SKM-1 (cell line): ENCODE results near the gene GNAS-AS1.

Experiments
- DNase-seq: peaks from one replicate; lab custom pipeline; 2025; ENCODE audit not compliant: unreplicated experiment; lab: John Stamatoyannopoulos, UW

Gene GNAS-AS1

DNA sequence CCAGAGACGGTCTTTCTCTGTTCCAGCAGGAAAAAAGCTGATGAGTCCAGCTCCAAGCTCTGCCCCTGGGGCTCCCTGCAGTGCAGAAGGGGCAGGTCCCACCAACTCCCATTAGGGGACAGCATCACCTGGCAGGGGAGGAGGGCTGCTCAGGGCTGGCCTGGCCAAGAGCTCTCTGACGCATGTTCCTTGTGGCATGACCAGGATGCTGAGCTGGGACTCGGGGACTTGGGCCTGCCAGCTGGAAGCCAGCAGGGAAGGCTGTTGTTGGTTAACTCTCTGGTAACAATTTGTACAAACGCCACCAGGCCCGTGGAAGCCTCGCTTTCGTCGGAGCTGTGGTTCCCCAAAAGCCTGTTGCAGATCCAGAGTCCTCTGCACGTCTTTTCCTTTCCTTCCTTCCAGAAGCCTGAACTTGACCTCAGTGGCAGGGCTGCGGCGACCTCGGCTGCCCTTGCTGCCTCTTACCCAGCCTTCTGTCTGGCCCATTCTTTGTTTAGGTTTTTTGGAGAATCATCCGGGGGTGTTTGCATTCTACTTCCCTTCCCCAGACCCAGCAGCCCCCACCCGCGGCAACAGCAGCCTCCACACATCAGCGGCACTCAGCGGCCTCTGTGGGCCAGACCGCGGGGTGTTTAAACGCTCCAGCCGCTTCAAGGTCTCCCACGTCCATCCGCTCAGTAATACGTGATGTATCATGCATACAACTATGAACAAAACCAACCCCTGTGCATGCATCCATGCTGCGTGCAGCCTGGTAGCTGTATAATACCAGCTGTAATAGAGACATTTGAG lies 63.3 kb downstream of the GNAS-AS1 start:
- DNase-seq, result no peak

DNA sequence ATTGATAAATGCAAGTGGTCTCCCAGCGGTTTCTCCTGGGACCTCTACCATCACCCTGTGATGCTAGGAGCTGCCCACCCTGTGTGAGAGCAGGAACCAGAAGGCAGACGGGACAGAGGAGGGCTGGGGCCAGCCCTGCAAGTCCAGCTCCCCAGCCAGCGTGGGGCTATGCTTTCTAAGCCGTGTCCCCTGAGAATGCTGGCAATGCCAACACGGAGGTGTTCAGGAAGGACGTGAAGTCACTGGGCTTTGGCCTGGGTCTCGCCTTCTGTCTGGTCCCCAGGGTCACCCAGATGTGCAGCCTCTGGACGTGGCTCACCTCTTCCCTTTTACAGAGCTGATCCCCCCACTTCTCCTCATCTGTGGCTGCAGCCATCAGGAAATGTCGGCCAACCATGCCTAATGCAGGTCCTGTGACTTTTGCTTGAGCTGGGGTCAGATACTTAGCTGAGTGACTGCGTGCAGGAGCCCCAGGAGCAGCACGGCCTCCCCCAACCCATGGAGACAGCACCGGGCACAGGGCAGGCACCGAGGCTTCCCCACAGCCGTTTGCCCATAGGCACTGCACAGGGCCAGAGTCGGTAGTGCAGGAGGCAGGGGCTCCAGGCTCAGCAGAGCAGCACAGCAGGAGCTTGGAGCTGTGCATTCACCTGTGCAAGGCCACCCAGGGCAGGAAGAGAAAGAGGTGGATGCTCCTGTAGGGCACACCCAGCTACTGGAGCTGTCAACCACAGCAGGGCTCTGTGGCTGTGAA lies 66.2 kb downstream of the GNAS-AS1 start:
- DNase-seq, result no peak

DNA sequence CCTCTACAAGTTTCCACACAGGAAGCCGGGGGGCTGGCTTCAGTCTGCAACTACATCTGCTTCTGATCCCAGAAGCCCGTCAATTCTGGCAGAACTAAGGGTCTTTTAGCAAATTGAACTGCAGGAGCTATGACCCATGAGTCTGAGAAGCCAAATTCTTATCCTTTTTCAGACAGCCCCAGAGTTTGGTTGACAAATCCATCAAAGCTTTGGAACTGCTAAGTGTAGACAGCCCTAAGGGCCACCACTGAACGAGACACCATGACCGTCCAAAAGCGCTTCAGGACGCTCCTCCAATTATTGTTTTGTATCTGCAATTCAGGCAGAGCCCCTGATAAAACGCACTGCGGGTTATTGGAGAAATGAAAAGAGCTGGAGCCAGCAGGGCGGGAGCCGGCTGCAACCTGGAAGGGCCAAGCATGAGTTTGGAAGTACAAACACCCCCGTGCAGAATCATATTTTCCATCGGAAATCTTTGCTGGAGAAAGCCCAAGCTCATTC lies 67.1 kb downstream of the GNAS-AS1 start:
- no peak for DNase-seq

DNA sequence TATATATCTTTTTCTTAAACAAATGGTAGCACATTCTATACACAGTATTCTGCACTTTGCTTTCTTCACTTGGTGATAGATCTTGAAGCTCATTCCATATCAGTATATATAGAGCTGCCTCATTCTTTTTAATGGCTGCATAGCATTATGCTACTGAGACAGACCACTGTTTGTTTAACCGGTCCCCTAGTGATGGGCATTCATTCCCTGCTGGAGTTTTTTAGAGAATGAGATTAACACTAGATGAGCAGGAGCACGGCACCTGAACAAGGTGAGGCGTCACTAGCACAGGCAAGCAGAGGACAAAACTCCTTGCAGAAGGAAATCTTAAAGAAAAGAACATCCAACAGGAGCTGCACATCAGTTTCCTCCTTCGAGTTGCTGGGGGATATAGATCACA lies 69.6 kb downstream of the GNAS-AS1 start:
- DNase-seq, result no peak

DNA sequence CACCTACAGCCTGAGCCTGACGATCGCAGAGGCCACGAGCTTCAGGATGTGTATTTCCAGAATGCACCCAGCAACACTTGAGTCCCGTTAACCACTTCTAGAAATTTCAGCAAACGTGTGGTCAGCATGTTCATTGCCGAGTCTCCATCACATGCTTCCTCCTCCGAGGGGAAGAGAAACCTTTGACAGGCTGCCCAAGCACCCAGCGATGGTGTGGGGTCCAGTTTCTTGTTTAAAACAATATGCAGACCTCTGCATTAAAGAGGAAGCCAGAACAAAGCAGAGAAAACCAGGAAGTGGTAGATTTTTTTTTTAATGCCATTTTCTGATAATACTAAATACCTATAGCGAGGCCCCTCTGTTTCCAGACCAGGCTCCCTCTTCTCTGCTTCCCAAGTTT lies 71.9 kb downstream of the GNAS-AS1 start:
- no peak for DNase-seq

DNA sequence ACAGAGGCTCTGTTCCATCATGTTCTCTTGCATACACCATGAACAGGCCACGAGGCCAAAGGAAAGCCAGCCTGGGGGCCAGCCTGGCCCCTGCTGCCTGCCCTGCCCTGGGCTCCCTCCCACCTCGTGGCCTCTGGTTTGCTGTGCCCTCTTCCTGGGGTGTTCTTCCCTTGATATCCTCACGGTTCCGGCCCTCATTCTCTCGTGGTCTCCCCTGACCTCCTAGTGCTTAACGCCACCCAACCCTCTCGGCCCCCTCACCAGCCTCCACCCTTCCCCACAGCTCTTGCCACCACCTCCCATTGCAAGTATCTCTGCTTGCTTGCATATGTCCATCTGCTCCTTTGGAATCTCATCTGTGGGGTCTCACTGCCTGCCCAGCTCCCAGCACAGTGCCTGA lies 73.0 kb downstream of the GNAS-AS1 start:
- no peak for DNase-seq

DNA sequence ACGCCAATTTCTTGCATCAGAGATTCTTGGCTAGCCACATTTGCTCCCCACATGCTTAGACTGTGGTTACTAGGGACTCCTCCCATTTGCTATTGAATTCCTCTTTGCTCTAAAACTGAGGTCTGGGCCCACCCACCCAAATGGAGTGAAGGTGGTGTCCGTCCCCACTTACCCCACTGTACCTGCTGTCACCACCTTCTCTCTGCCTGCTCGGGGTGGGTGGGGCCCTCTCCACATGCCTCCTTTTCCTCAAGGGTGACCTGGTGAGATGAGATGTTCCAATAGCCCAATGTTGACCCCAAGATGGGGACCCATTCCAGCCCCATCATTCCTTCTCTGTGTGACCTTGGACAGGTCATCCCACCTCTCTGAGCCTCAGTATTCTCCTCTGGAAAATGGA lies 74.6 kb downstream of the GNAS-AS1 start:
- DNase-seq, result no peak

DNA sequence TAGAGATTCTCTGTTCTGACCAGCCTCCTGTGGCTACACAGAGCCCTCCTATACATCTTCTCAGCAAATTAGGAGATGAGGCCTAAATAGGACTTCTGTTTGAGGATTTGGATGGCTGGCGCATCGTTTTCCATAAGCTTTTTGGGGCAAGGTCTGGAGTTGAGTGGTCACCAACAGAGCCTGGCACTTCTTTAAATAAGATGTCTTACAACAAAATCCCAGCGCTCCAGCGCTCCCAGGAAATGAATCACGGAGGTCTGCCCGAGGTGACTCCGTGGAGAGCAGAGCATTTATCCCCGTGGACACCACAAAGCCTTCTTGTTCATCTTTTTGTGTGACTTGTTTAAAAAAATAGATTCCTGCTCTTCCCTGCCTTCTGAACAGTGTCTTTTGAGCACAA lies 75.3 kb downstream of the GNAS-AS1 start:
- no peak for DNase-seq

DNA sequence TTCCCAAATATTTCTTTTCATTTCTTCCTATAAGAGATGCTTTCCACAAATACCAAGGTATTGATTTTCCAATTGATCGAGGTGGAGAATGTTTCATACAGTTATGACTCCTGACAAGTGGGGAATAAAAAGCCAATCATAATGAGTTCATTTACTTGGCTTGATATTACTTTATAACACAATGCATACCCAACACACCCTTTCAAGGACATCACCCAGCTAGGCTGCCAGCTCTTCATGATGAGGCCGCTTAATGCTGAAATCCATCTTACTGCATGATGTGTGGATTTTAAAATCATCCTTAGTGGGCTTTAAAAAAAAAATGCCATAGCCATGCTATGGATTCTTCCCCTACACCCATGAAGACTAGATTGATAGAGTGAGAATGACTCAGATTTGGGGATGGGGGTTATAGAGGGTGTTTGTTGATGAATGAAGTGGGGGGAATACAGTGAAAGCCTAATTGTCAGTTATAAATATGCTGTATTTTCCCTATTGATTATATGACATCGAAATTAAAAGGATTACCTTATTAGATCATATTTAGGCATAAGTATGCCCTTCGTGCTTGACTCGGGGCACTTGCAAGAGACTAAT lies 75.9 kb downstream of the GNAS-AS1 start:
- no peak for DNase-seq

DNA sequence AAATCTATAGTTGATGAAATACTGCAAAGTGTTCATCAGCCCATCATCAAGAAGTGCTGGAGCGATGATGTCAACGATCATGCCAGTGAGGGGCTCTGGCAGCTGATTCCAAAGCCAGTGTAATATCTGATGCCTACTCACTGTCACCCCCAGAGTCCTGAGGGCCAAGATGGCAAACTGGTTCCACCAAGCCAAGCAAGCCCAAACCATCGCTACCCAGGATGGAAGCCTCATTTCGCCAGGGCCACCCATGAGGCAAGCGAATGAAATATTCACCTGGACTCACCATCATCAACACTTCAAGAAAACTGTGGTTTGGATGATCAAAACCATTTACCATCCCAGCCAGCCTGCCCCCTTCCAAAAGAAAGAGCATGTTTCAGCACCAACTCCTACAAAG lies 76.5 kb downstream of the GNAS-AS1 start:
- no peak for DNase-seq

DNA sequence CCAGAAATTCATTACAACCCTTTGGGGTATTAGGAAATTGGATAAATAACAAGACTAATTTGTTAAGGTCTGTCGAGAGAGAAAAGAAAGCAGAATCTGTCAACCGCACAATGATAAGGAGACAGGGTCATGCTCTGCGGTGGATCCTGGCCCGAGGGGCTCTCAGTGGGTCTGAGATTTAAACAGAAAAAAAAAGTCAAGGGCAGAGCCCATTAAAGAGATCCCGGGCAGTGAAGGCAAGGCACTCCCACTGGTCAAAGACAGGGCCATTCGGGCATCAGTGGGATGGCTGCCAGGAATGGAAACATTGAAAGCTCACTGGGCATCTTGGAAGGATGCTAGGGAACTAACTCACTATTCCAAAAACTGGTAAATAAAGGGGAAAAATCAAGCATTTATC lies 77.9 kb downstream of the GNAS-AS1 start:
- no peak for DNase-seq
